ENCODE results near the gene S100A12.
A peak's percentile ranks its signal among the peaks of the same experiment; 100 is the strongest.

S100A12 gene

GRCh38 chr1:153404768-153405167 lies 29.3 kb upstream of the S100A12 start:
- WGBS (ENCODE audit: insufficient coverage, insufficient read length) = no CpG with 5 or more reads among the region's 15 CpGs
- no peak overlapping the region for H3K27ac ChIP-seq (ENCODE audit: low read length)
- H3K9me3 ChIP-seq (ENCODE audit: control insufficient read depth, insufficient read depth, low read length) = no peaks in the 10 kb centered on the region
- no peaks in the 10 kb centered on the region for H3K27me3 ChIP-seq (ENCODE audit: control insufficient read depth, insufficient read depth, low read length)
- H3K4me1 ChIP-seq (ENCODE audit: control insufficient read depth, insufficient read depth, low read length) = no peaks in the 10 kb centered on the region
- DNase-seq (ENCODE audit: low read depth, low spot score) = peak; percentile 37
- no peaks in the 10 kb centered on the region for H3K36me3 ChIP-seq (ENCODE audit: control insufficient read depth, insufficient read depth, low read length)
- H3K4me3 ChIP-seq (ENCODE audit: low read length) = no peak overlapping the region

- Histone ChIP-seq H3K36me3 (ENCODE audit: control insufficient read depth, insufficient read depth, low read length) (no peaks in the 10 kb centered on the region), H3K4me1 (ENCODE audit: control insufficient read depth, insufficient read depth, low read length) (no peaks in the 10 kb centered on the region), H3K9me3 (ENCODE audit: control insufficient read depth, insufficient read depth, low read length) (no peaks in the 10 kb centered on the region), H3K27ac (ENCODE audit: low read length) (no peak overlapping the region), H3K27me3 (ENCODE audit: control insufficient read depth, insufficient read depth, low read length) (no peaks in the 10 kb centered on the region), H3K4me3 (ENCODE audit: low read length) (no peak overlapping the region)
- no CpG with 5 or more reads among the region's 7 CpGs for WGBS (ENCODE audit: insufficient coverage, insufficient read length)
- DNase-seq (ENCODE audit: low read depth, low spot score) = peak; percentile 5
These were observed 28.7 kb upstream of the S100A12 start for GRCh38 chr1:153404086-153404635.

- no CpG with 5 or more reads among the region's 11 CpGs for WGBS (ENCODE audit: insufficient coverage, insufficient read length)
These were observed 28.1 kb upstream of the S100A12 start for GRCh38 chr1:153403421-153404085.

GRCh38 chr1:153402226-153402625 lies 26.8 kb upstream of the S100A12 start:
- no peak overlapping the region for H3K4me3 ChIP-seq (ENCODE audit: low read length)
- H3K9me3 ChIP-seq (ENCODE audit: control insufficient read depth, insufficient read depth, low read length) = no peaks in the 10 kb centered on the region
- no peak overlapping the region for H3K27ac ChIP-seq (ENCODE audit: low read length)
- no peaks in the 10 kb centered on the region for H3K27me3 ChIP-seq (ENCODE audit: control insufficient read depth, insufficient read depth, low read length)
- no peaks in the 10 kb centered on the region for H3K4me1 ChIP-seq (ENCODE audit: control insufficient read depth, insufficient read depth, low read length)
- H3K36me3 ChIP-seq (ENCODE audit: control insufficient read depth, insufficient read depth, low read length) = no peaks in the 10 kb centered on the region
- DNase-seq (ENCODE audit: low read depth, low spot score) = no peak
- no CpG with 5 or more reads among the region's 2 CpGs for WGBS (ENCODE audit: insufficient coverage, insufficient read length)

More at GRCh38 chr1:153403421-153404085, 28.1 kb upstream of the S100A12 start:
- H3K4me1 ChIP-seq (ENCODE audit: control insufficient read depth, insufficient read depth, low read length) = no peaks in the 10 kb centered on the region
- no peaks in the 10 kb centered on the region for H3K27me3 ChIP-seq (ENCODE audit: control insufficient read depth, insufficient read depth, low read length)
- no peak overlapping the region for H3K4me3 ChIP-seq (ENCODE audit: low read length)
- H3K9me3 ChIP-seq (ENCODE audit: control insufficient read depth, insufficient read depth, low read length) = no peaks in the 10 kb centered on the region
- H3K27ac ChIP-seq (ENCODE audit: low read length) = no peak overlapping the region
- H3K36me3 ChIP-seq (ENCODE audit: control insufficient read depth, insufficient read depth, low read length) = no peaks in the 10 kb centered on the region
- no peak for DNase-seq (ENCODE audit: low read depth, low spot score)

GRCh38 chr1:153401461-153401860 lies 26.0 kb upstream of the S100A12 start:
- H3K27me3 ChIP-seq (ENCODE audit: control insufficient read depth, insufficient read depth, low read length) = no peaks in the 10 kb centered on the region
- H3K36me3 ChIP-seq (ENCODE audit: control insufficient read depth, insufficient read depth, low read length) = no peaks in the 10 kb centered on the region
- H3K4me1 ChIP-seq (ENCODE audit: control insufficient read depth, insufficient read depth, low read length) = no peaks in the 10 kb centered on the region
- H3K4me3 ChIP-seq (ENCODE audit: low read length) = no peak overlapping the region
- no peak for DNase-seq (ENCODE audit: low read depth, low spot score)
- no peaks in the 10 kb centered on the region for H3K9me3 ChIP-seq (ENCODE audit: control insufficient read depth, insufficient read depth, low read length)
- no peak overlapping the region for H3K27ac ChIP-seq (ENCODE audit: low read length)
- WGBS (ENCODE audit: insufficient coverage, insufficient read length) = no CpG with 5 or more reads among the region's 9 CpGs

GRCh38 chr1:153400244-153400643 lies 24.8 kb upstream of the S100A12 start:
- Histone ChIP-seq H3K27me3 (ENCODE audit: control insufficient read depth, insufficient read depth, low read length) (no peaks in the 10 kb centered on the region), H3K4me3 (ENCODE audit: low read length) (no peak overlapping the region), H3K4me1 (ENCODE audit: control insufficient read depth, insufficient read depth, low read length) (no peaks in the 10 kb centered on the region), H3K36me3 (ENCODE audit: control insufficient read depth, insufficient read depth, low read length) (no peaks in the 10 kb centered on the region), H3K9me3 (ENCODE audit: control insufficient read depth, insufficient read depth, low read length) (no peaks in the 10 kb centered on the region), H3K27ac (ENCODE audit: low read length) (no peak overlapping the region)
- no peak for DNase-seq (ENCODE audit: low read depth, low spot score)
- no CpG with 5 or more reads among the region's 5 CpGs for WGBS (ENCODE audit: insufficient coverage, insufficient read length)

GRCh38 chr1:153399401-153400055 lies 24.1 kb upstream of the S100A12 start:
- WGBS (ENCODE audit: insufficient coverage, insufficient read length) = no CpG with 5 or more reads among the region's 7 CpGs
- H3K27ac ChIP-seq (ENCODE audit: low read length) = no peak overlapping the region
- H3K36me3 ChIP-seq (ENCODE audit: control insufficient read depth, insufficient read depth, low read length) = no peaks in the 10 kb centered on the region
- no peaks in the 10 kb centered on the region for H3K9me3 ChIP-seq (ENCODE audit: control insufficient read depth, insufficient read depth, low read length)
- DNase-seq (ENCODE audit: low read depth, low spot score) = no peak
- no peaks in the 10 kb centered on the region for H3K27me3 ChIP-seq (ENCODE audit: control insufficient read depth, insufficient read depth, low read length)
- no peak overlapping the region for H3K4me3 ChIP-seq (ENCODE audit: low read length)
- H3K4me1 ChIP-seq (ENCODE audit: control insufficient read depth, insufficient read depth, low read length) = no peaks in the 10 kb centered on the region

- Histone ChIP-seq H3K9me3 (ENCODE audit: control insufficient read depth, insufficient read depth, low read length) (no peaks in the 10 kb centered on the region), H3K36me3 (ENCODE audit: control insufficient read depth, insufficient read depth, low read length) (no peaks in the 10 kb centered on the region), H3K27me3 (ENCODE audit: control insufficient read depth, insufficient read depth, low read length) (no peaks in the 10 kb centered on the region), H3K4me1 (ENCODE audit: control insufficient read depth, insufficient read depth, low read length) (peaks cover 1% of the 10 kb centered on the region; the same call in 1 of the 2 replicates), H3K4me3 (ENCODE audit: low read length) (no peak overlapping the region), H3K27ac (ENCODE audit: low read length) (no peak overlapping the region)
- DNase-seq (ENCODE audit: low read depth, low spot score) = no peak
- WGBS (ENCODE audit: insufficient coverage, insufficient read length) = no CpG with 5 or more reads among the region's 6 CpGs
These were observed 22.7 kb upstream of the S100A12 start for GRCh38 chr1:153397924-153398651.

- Histone ChIP-seq H3K4me3 (ENCODE audit: low read length) (no peak overlapping the region), H3K36me3 (ENCODE audit: control insufficient read depth, insufficient read depth, low read length) (no peaks in the 10 kb centered on the region), H3K4me1 (ENCODE audit: control insufficient read depth, insufficient read depth, low read length) (peaks cover 1% of the 10 kb centered on the region; the same call in 1 of the 2 replicates), H3K27me3 (ENCODE audit: control insufficient read depth, insufficient read depth, low read length) (no peaks in the 10 kb centered on the region), H3K9me3 (ENCODE audit: control insufficient read depth, insufficient read depth, low read length) (no peaks in the 10 kb centered on the region), H3K27ac (ENCODE audit: low read length) (no peak overlapping the region)
- DNase-seq (ENCODE audit: low read depth, low spot score) = no peak
- WGBS (ENCODE audit: insufficient coverage, insufficient read length) = no CpG with 5 or more reads among the region's 19 CpGs
These were observed 21.9 kb upstream of the S100A12 start for GRCh38 chr1:153397051-153397923.

- no CpG with 5 or more reads among the region's 6 CpGs for WGBS (ENCODE audit: insufficient coverage, insufficient read length)
- Histone ChIP-seq H3K4me3 (ENCODE audit: low read length) (no peak overlapping the region), H3K27ac (ENCODE audit: low read length) (no peak overlapping the region), H3K9me3 (ENCODE audit: control insufficient read depth, insufficient read depth, low read length) (no peaks in the 10 kb centered on the region), H3K27me3 (ENCODE audit: control insufficient read depth, insufficient read depth, low read length) (no peaks in the 10 kb centered on the region), H3K36me3 (ENCODE audit: control insufficient read depth, insufficient read depth, low read length) (no peaks in the 10 kb centered on the region), H3K4me1 (ENCODE audit: control insufficient read depth, insufficient read depth, low read length) (peaks cover 1% of the 10 kb centered on the region; the same call in 1 of the 2 replicates)
- no peak for DNase-seq (ENCODE audit: low read depth, low spot score)
These were observed 21.0 kb upstream of the S100A12 start for GRCh38 chr1:153396461-153396860.

Data from iPS DF 6.9 (cell line).